OCI-LY7 (cell line): Measurements from ENCODE around the gene HSPA2.

Experiments used
- EZH2phosphoT487 ChIP-seq: fragments of 200-600 bp; sonication (generic); IDR thresholded peaks from 2 replicates; pipeline ENCODE4 v1.6.1; 2018; ENCODE audit warnings: low read depth, borderline replicate concordance, mild to moderate bottlenecking, mixed run types, antibody characterized with exemption, low read length, moderate library complexity, mixed read lengths
- TF ChIP-seq, protein P1 (sequence below): fragments of 200-600 bp; sonication (generic); conservative IDR thresholded peaks from 2 replicates; pipeline ENCODE4 v1.5.1; 2014; ENCODE audit warnings: mild to moderate bottlenecking, antibody characterized with exemption, low read length, moderate library complexity, mixed read lengths

DNA sequence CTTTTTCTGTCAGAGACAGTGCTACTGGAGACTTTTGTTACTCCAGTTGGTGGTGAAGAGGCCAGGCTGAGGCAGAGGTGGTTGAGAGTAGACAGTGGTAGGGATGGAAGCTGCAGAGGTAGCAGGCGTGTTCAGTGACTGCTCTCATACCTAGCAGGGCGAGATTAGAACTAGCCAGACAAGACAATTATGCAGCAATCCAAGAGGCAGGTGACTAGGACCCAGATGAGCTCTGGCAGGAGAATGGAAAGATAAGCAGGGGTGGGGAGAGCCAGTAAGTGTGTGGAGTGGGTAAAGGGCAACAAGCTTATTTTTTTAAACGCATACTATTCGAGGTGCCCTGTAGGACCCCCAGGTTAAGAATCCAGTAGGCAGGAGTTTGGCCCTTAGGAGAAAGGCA lies 14.0 kb downstream of the HSPA2 start:
- TF ChIP-seq, protein P1, sequence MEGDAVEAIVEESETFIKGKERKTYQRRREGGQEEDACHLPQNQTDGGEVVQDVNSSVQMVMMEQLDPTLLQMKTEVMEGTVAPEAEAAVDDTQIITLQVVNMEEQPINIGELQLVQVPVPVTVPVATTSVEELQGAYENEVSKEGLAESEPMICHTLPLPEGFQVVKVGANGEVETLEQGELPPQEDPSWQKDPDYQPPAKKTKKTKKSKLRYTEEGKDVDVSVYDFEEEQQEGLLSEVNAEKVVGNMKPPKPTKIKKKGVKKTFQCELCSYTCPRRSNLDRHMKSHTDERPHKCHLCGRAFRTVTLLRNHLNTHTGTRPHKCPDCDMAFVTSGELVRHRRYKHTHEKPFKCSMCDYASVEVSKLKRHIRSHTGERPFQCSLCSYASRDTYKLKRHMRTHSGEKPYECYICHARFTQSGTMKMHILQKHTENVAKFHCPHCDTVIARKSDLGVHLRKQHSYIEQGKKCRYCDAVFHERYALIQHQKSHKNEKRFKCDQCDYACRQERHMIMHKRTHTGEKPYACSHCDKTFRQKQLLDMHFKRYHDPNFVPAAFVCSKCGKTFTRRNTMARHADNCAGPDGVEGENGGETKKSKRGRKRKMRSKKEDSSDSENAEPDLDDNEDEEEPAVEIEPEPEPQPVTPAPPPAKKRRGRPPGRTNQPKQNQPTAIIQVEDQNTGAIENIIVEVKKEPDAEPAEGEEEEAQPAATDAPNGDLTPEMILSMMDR = no peak
- no peak for TF ChIP-seq EZH2phosphoT487
